ENCODE measurements around the gene CLEC2L.

The CLEC2L gene

DNA sequence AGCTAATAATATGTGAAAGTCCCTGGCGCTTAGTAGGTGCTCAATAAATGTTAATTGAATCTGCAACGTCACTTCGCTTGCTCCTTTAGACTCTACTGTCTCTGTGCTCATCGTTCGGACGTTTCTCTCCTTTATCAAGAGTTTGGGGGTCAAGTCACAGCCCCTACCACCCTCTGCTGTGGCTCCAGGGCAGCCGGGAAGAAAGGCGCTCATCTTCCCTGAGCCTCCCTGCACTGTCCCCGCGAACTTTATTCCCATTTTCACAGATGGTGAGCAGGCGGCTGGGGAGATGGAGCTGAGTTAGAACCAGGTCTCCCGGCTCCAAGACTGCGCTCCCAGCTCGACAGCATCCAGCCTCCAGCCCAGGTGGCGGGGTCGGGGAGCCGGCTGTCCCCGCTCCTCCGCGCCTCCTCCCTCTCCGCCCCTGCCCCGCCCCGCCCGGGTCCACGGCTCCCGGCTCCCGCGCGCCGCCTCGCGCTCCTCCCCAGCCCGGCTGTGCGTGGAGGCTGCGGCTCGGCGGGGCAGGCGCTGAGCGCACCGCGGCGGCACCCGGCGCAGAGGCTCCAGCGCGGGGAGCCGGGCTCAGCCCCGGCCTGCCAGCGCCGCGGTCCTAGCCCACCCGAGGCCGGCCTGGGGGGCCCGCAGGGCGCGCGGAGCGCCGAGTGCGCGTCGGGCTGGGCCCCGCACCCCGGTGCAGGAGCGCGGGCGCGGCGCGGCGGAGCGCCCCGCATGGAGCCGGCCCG, at the start of gene CLEC2L:
CLEC2L (plus strand) TSS at position 487 of the 743 bp plus-strand sequence; CDS start at position 730, 243 bp downstream.
- TF ChIP-seq EP300 (IDR thresholded peaks at IDR 0.05; ENCODE audit: borderline replicate concordance) = no peak

GRCh38 chr7:139476139-139476538, 47.3 kb upstream of the CLEC2L start:
- TF ChIP-seq TCF12 (IDR thresholded peaks at IDR 0.05; ENCODE audit: low read depth) (no peak), REST (IDR thresholded peaks at IDR 0.05; ENCODE audit: low read depth) (no peak)

- TF ChIP-seq ZBTB7A (IDR thresholded peaks at IDR 0.05; ENCODE audit: low read depth) = no peak
- no peak for TF ChIP-seq TCF12 (IDR thresholded peaks at IDR 0.05; ENCODE audit: low read depth)
- no peak for TF ChIP-seq TEAD4 (IDR thresholded peaks at IDR 0.05)
- no peak for TF ChIP-seq MAX (IDR thresholded peaks at IDR 0.05)
These were observed 46.6 kb upstream of the CLEC2L start for GRCh38 chr7:139476891-139477290.

GRCh38 chr7:139479620-139480019, 43.9 kb upstream of the CLEC2L start:
- no peak for TF ChIP-seq CREB1 (IDR thresholded peaks at IDR 0.05; ENCODE audit: low read depth)
- no peak for TF ChIP-seq MAX (IDR thresholded peaks at IDR 0.05)
- TF ChIP-seq YY1 (IDR thresholded peaks at IDR 0.05; ENCODE audit: low read depth) = no peak
- no peak for TF ChIP-seq NFIC (IDR thresholded peaks at IDR 0.05)
- no peak for TF ChIP-seq ZBTB7A (IDR thresholded peaks at IDR 0.05; ENCODE audit: low read depth)
- TF ChIP-seq EGR1 (IDR thresholded peaks at IDR 0.05) = no peak

GRCh38 chr7:139481364-139481763, 42.1 kb upstream of the CLEC2L start:
- no peak for TF ChIP-seq CEBPB (IDR thresholded peaks at IDR 0.05)
- no peak for TF ChIP-seq RAD21 (IDR thresholded peaks at IDR 0.05; ENCODE audit: low read depth)
- no peak for TF ChIP-seq MAX (IDR thresholded peaks at IDR 0.05)
- TF ChIP-seq, protein P1, sequence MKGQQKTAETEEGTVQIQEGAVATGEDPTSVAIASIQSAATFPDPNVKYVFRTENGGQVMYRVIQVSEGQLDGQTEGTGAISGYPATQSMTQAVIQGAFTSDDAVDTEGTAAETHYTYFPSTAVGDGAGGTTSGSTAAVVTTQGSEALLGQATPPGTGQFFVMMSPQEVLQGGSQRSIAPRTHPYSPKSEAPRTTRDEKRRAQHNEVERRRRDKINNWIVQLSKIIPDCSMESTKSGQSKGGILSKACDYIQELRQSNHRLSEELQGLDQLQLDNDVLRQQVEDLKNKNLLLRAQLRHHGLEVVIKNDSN (IDR thresholded peaks at IDR 0.05) = no peak
- TF ChIP-seq TCF12 (IDR thresholded peaks at IDR 0.05; ENCODE audit: low read depth) = no peak
- TF ChIP-seq ZBTB7A (IDR thresholded peaks at IDR 0.05; ENCODE audit: low read depth) = no peak
- TF ChIP-seq TEAD4 (IDR thresholded peaks at IDR 0.05) = no peak
- no peak for TF ChIP-seq EP300 (IDR thresholded peaks at IDR 0.05; ENCODE audit: borderline replicate concordance)
- TF ChIP-seq FOXM1 (IDR thresholded peaks at IDR 0.05; ENCODE audit: borderline replicate concordance, low read depth) = no peak
- TF ChIP-seq REST (IDR thresholded peaks at IDR 0.05; ENCODE audit: low read depth) = no peak
- no peak for TF ChIP-seq EGR1 (IDR thresholded peaks at IDR 0.05)

GRCh38 chr7:139482122-139482521, 41.4 kb upstream of the CLEC2L start:
- TF ChIP-seq, protein P1 (IDR thresholded peaks at IDR 0.05) = no peak
- TF ChIP-seq CEBPB (IDR thresholded peaks at IDR 0.05) = no peak
- no peak for TF ChIP-seq REST (IDR thresholded peaks at IDR 0.05; ENCODE audit: low read depth)
- TF ChIP-seq NFIC (IDR thresholded peaks at IDR 0.05) = no peak

Data from Ishikawa (cell line).